ENCODE measurements around the gene TTC7B. TPM values are rescaled to one million over a fixed set of nuclear protein-coding genes. Genes with fewer than 3 reads are reported as not detected.

Gene TTC7B
- total and polyA plus RNA-seq, 2 donors (not counting 1 experiment from before 2014, with no cell fraction given): 0.36 to 3.2 TPM

GRCh38 chr14:90512329-90512991 lies 303.8 kb downstream of the TTC7B start:
- TF ChIP-seq CTCF (IDR thresholded peaks at IDR 0.05): no peak
- no peak for TF ChIP-seq EZH2 (IDR thresholded peaks at IDR 0.05; ENCODE audit: borderline replicate concordance, insufficient read depth, low read depth, low read length, poor library complexity, severe bottlenecking)

GRCh38 chr14:90511795-90512328 lies 304.4 kb downstream of the TTC7B start:
- no peaks in the 10 kb centered on the region for H3K36me3 ChIP-seq (replicated peaks in 1 of 2; ENCODE audit: control extremely low read depth in 1 of 2, control insufficient read depth in 1 of 2, extremely low read depth in 1 of 2, insufficient read depth in 2 of 2, low read length in 1 of 2)
- peaks cover 0 to 13% (median 0%) of the 10 kb centered on the region in 4 experiments for H3K27me3 ChIP-seq (replicated peaks in 1 of 4; ENCODE audit: control extremely low read depth in 1 of 4, control insufficient read depth in 3 of 4, insufficient read depth in 4 of 4, low read length in 3 of 4)
- no peak for DNase-seq
- Mint-ChIP-seq H3K4me3 (no peak overlapping the region), H3K9me3 (ENCODE audit: insufficient read depth) (no peaks in the 10 kb centered on the region), H3K27ac (no peak overlapping the region), H3K4me1 (no peaks in the 10 kb centered on the region), H3K27me3 (peaks cover 21% of the 10 kb centered on the region)
- H3K4me3 ChIP-seq (ENCODE audit: control extremely low read depth in 1 of 5, extremely low read depth in 1 of 5, insufficient read depth in 1 of 5, low read depth in 2 of 5, low read length in 4 of 5): no peak overlapping the region
- no peaks in the 10 kb centered on the region for H3K79me2 ChIP-seq (ENCODE audit: control insufficient read depth, insufficient read depth, low read length)
- H3K9me3 ChIP-seq (ENCODE audit: control extremely low read depth in 1 of 3, control insufficient read depth in 2 of 3, insufficient read depth in 1 of 3, low read length in 2 of 3): peaks cover 0 to 3% (median 0%) of the 10 kb centered on the region in 3 donors
- no peaks in the 10 kb centered on the region for H3K4me1 ChIP-seq (ENCODE audit: control insufficient read depth in 2 of 2, insufficient read depth in 2 of 2, low read length in 2 of 2)
- ATAC-seq (ENCODE audit: low read depth): no peak
- H3K27ac ChIP-seq (ENCODE audit: low read length in 2 of 2): no peak overlapping the region
- H3K9ac ChIP-seq (ENCODE audit: low read length): no peak overlapping the region
- CTCF ChIA-PET: no interaction called here
- intact Hi-C loops (cut with micrococcal nuclease): no loop called here
- H3K4me2 ChIP-seq (replicated peaks; ENCODE audit: low read depth, low read length, poor library complexity, severe bottlenecking): no peak overlapping the region
- 69% methylated on average over 9 of the region's 9 CpGs for WGBS (ENCODE audit: insufficient coverage)
- H4K20me1 ChIP-seq (ENCODE audit: control insufficient read depth, insufficient read depth, low read length, poor library complexity, severe bottlenecking): no peaks in the 10 kb centered on the region
- TF ChIP-seq EZH2 (IDR thresholded peaks at IDR 0.05; ENCODE audit: borderline replicate concordance, insufficient read depth, low read depth, low read length, poor library complexity, severe bottlenecking) (no peak), CTCF (IDR thresholded peaks at IDR 0.05) (no peak)
- H2AFZ ChIP-seq (ENCODE audit: insufficient read depth, low read depth, low read length, poor library complexity, severe bottlenecking): no peak overlapping the region
- POLR2A ChIA-PET: no interaction called here

More at GRCh38 chr14:90512329-90512991, 303.8 kb downstream of the TTC7B start:
- Histone ChIP-seq H3K36me3 (replicated peaks in 1 of 2; ENCODE audit: control extremely low read depth in 1 of 2, control insufficient read depth in 1 of 2, extremely low read depth in 1 of 2, insufficient read depth in 2 of 2, low read length in 1 of 2) (no peaks in the 10 kb centered on the region), H3K27ac (ENCODE audit: low read length in 2 of 2) (no peak overlapping the region), H3K9me3 (ENCODE audit: control extremely low read depth in 1 of 3, control insufficient read depth in 2 of 3, insufficient read depth in 1 of 3, low read length in 2 of 3) (peaks cover 0 to under 1% (median 0%) of the 10 kb centered on the region in 3 donors), H3K4me1 (ENCODE audit: control insufficient read depth in 2 of 2, insufficient read depth in 2 of 2, low read length in 2 of 2) (no peaks in the 10 kb centered on the region), H3K79me2 (ENCODE audit: control insufficient read depth, insufficient read depth, low read length) (no peaks in the 10 kb centered on the region), H3K4me3 (ENCODE audit: control extremely low read depth in 1 of 5, extremely low read depth in 1 of 5, insufficient read depth in 1 of 5, low read depth in 2 of 5, low read length in 4 of 5) (no peak overlapping the region), H3K9ac (ENCODE audit: low read length) (no peak overlapping the region), H3K4me2 (replicated peaks; ENCODE audit: low read depth, low read length, poor library complexity, severe bottlenecking) (no peak overlapping the region), H3K27me3 (replicated peaks in 1 of 4; ENCODE audit: control extremely low read depth in 1 of 4, control insufficient read depth in 3 of 4, insufficient read depth in 4 of 4, low read length in 3 of 4) (peaks cover 0 to 13% (median 0%) of the 10 kb centered on the region in 4 experiments), H4K20me1 (ENCODE audit: control insufficient read depth, insufficient read depth, low read length, poor library complexity, severe bottlenecking) (no peaks in the 10 kb centered on the region), H2AFZ (ENCODE audit: insufficient read depth, low read depth, low read length, poor library complexity, severe bottlenecking) (no peak overlapping the region)
- H3K27ac Mint-ChIP-seq: no peak overlapping the region
- H3K4me1 Mint-ChIP-seq: no peaks in the 10 kb centered on the region
- ChIA-PET POLR2A (no interaction called here), CTCF (no interaction called here)
- no peak for DNase-seq
- peaks cover 20% of the 10 kb centered on the region for H3K27me3 Mint-ChIP-seq
- 68% methylated on average over 9 of the region's 10 CpGs for WGBS (ENCODE audit: insufficient coverage)
- no peak for ATAC-seq (ENCODE audit: low read depth)
- H3K9me3 Mint-ChIP-seq (ENCODE audit: insufficient read depth): no peaks in the 10 kb centered on the region
- H3K4me3 Mint-ChIP-seq: no peak overlapping the region
- intact Hi-C loops (cut with micrococcal nuclease): no loop called here
